Immature natural killer cell (primary cell): ENCODE data around the gene LETMD1. TPM values are rescaled to one million over a fixed set of nuclear protein-coding genes. Genes with fewer than 3 reads are reported as not detected.

Experiments used
- DNase-seq, 3 donors: peaks; one replicate each; pipeline ENCODE4 v3.0.0; 2022; ENCODE audit warnings: mixed read lengths in 1 of 3
- H3K27ac Mint-ChIP-seq, 6 donors: one replicate each; pipeline ENCODE4 v1.8.0; 2020; ENCODE audit warnings: mixed read lengths in 6 of 6, mild to moderate bottlenecking in 5 of 6, inconsistent platforms in 4 of 6, moderate library complexity in 3 of 6
- H3K27me3 Mint-ChIP-seq, 3 donors: one replicate each; pipeline ENCODE4 v1.8.0; 2020 to 2021; ENCODE audit warnings: low read depth in 3 of 3, mild to moderate bottlenecking in 3 of 3, mixed read lengths in 3 of 3, moderate library complexity in 3 of 3, inconsistent platforms in 1 of 3
- H3K36me3 Mint-ChIP-seq, 3 donors: one replicate each; pipeline ENCODE4 v1.8.0; 2020; ENCODE audit warnings: mixed read lengths in 3 of 3, inconsistent platforms in 2 of 3, mild to moderate bottlenecking in 2 of 3
- H3K4me1 Mint-ChIP-seq, 2 donors: one replicate each; pipeline ENCODE4 v1.8.0; 2020; ENCODE audit warnings: inconsistent platforms in 2 of 2, mild to moderate bottlenecking in 2 of 2, mixed read lengths in 2 of 2, moderate library complexity in 1 of 2
- H3K4me3 Mint-ChIP-seq, 5 donors: one replicate each; pipeline ENCODE4 v1.8.0; 2020; ENCODE audit warnings: mild to moderate bottlenecking in 5 of 5, mixed read lengths in 5 of 5, inconsistent platforms in 3 of 5, moderate library complexity in 3 of 5
- H3K9me3 Mint-ChIP-seq, 6 donors: one replicate each; pipeline ENCODE4 v1.8.0; 2020; ENCODE audit warnings: mild to moderate bottlenecking in 6 of 6, mixed read lengths in 6 of 6, inconsistent platforms in 4 of 6, moderate library complexity in 3 of 6
- polyA plus RNA-seq, 3 donors: library from polyadenylated mRNA; unstranded; fragments of 300-500 nt; fragmentation: Illumina TruSeq; gene quantifications; one replicate each; pipeline ENCODE4 v1.2.3, GENCODE V29; 2021

LETMD1 gene
- polyA plus RNA-seq, 3 donors from 2014 or later = 14.9 to 40.4 (median 17.7) TPM

DNA sequence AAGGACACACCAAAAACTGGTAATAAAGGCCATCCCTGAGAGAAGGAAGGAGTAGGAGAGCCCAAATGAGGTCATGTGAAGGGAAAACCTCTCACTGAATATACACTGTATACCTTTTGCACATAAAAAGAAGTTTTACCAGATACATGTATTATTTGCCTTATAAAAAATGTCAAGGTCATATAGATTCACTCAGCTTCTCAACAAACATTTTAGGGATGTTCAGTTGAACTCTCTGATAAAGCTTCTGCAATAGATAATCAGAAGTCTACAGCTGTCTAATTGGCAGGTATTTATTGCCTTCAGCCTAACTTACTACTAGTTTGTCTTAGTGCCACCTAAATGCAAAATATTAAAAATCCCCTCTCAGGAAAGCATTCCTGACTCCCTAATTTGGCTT is 30.7 kb upstream of the LETMD1 start:
- H3K27me3 Mint-ChIP-seq = peaks cover 0 to 1% (median 0%) of the 10 kb centered on the region in 3 donors
- H3K4me1 Mint-ChIP-seq = peaks cover 23 to 36% of the 10 kb centered on the region in 2 donors
- no peak for DNase-seq
- H3K27ac Mint-ChIP-seq = peak overlapping the region in 1 of 6 donors; percentile 41
- H3K4me3 Mint-ChIP-seq = no peak overlapping the region
- no peaks in the 10 kb centered on the region for H3K36me3 Mint-ChIP-seq
- H3K9me3 Mint-ChIP-seq = no peaks in the 10 kb centered on the region

DNA sequence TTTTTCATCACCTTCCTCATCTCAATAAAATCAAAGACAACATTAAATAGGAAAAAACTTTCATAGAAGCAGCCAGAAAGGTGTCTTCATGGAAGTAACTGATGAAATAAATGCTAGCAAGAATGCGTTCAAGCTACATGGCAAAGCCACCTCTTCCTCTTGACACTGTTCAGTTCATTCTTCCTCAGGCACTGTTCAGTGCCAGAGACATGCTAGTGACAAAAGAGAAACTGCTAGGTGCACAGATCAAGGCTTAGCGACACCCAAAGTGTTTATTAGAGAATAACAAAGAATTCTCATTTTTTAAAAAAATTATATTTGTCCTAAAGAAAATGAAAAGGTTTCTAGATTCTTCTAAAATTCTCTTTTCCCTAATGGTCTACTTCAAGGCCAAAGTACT is 29.2 kb upstream of the LETMD1 start:
- H3K4me1 Mint-ChIP-seq = peaks cover 26 to 35% of the 10 kb centered on the region in 2 donors
- no peaks in the 10 kb centered on the region for H3K9me3 Mint-ChIP-seq
- no peaks in the 10 kb centered on the region for H3K36me3 Mint-ChIP-seq
- no peak overlapping the region for H3K4me3 Mint-ChIP-seq
- no peak for DNase-seq
- H3K27me3 Mint-ChIP-seq = peaks cover 0 to 1% (median 0%) of the 10 kb centered on the region in 3 donors
- H3K27ac Mint-ChIP-seq = peak overlapping the region in 1 of 6 donors; percentile 10

GRCh38 chr12:51019927-51020326 is 28.2 kb upstream of the LETMD1 start:
- DNase-seq = no peak
- Mint-ChIP-seq H3K36me3 (no peaks in the 10 kb centered on the region), H3K27ac (peak overlapping the region in 2 of 6 donors; percentile 36 to 89), H3K9me3 (no peaks in the 10 kb centered on the region), H3K4me1 (peaks cover 35 to 45% of the 10 kb centered on the region in 2 donors), H3K27me3 (peaks cover 0 to 1% (median 0%) of the 10 kb centered on the region in 3 donors), H3K4me3 (no peak overlapping the region)

DNA sequence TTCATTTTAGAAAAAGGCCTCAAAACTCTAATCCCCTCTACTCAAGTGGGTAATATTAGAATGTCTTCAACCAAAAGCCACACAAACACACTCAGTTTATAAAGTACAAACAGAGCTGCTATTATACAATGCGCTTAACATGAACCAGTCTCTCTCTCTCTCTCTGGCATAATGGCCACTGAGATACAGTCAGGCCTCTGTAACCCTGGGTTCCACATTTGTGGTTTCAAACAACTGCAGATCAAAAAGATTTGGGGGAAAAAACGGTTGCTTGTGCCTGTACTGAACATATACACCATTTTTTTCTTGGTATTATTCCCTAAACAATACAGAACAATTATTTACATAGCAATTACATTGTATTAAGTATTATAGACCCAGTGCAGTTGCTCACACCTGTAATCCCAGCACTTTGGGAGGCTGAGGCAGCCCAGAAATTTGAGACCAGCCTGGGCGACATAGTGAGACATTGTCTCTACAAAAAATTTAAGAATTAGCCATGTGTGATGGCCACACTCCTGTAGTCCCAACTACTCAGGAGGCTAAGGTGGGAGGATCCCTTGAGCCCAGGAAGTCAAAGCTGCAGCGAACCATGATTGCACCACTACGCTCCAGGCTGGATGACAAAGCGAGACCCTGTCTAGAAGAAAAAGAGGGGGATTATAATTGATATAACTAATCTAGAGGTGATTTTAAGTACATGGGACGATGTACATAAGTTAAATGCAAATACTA is 27.5 kb upstream of the LETMD1 start:
- no peaks in the 10 kb centered on the region for H3K36me3 Mint-ChIP-seq
- no peaks in the 10 kb centered on the region for H3K9me3 Mint-ChIP-seq
- H3K27ac Mint-ChIP-seq = peak overlapping the region; percentile 17 to 89 (median 84)
- H3K4me3 Mint-ChIP-seq = peak overlapping the region in 3 of 5 donors; percentile 38 to 77 (median 43)
- H3K4me1 Mint-ChIP-seq = peaks cover 42 to 52% of the 10 kb centered on the region in 2 donors
- H3K27me3 Mint-ChIP-seq = peaks cover 0 to 1% (median 0%) of the 10 kb centered on the region in 3 donors
- no peak for DNase-seq

- no peaks in the 10 kb centered on the region for H3K36me3 Mint-ChIP-seq
- peak overlapping the region; percentile 61 to 90 (median 76) for H3K4me3 Mint-ChIP-seq
- peaks cover 49 to 60% of the 10 kb centered on the region in 2 donors for H3K4me1 Mint-ChIP-seq
- H3K27ac Mint-ChIP-seq = peak overlapping the region; percentile 88 to 90 (median 90)
- peaks cover 2 to 3% (median 3%) of the 10 kb centered on the region in 3 donors for H3K27me3 Mint-ChIP-seq
- DNase-seq = peak; percentile 13 to 31 (median 25)
- H3K9me3 Mint-ChIP-seq = no peaks in the 10 kb centered on the region
These were observed 26.4 kb upstream of the LETMD1 start for GRCh38 chr12:51021694-51022093.

- DNase-seq = no peak
- Mint-ChIP-seq H3K27me3 (peaks cover 2 to 3% (median 3%) of the 10 kb centered on the region in 3 donors), H3K4me1 (peaks cover 48 to 58% of the 10 kb centered on the region in 2 donors), H3K4me3 (peak overlapping the region; percentile 96 to 99 (median 98)), H3K27ac (peak overlapping the region; percentile 1 to 97 (median 93)), H3K36me3 (no peaks in the 10 kb centered on the region), H3K9me3 (no peaks in the 10 kb centered on the region)
These were observed 24.3 kb upstream of the LETMD1 start for GRCh38 chr12:51023625-51024382.

DNA sequence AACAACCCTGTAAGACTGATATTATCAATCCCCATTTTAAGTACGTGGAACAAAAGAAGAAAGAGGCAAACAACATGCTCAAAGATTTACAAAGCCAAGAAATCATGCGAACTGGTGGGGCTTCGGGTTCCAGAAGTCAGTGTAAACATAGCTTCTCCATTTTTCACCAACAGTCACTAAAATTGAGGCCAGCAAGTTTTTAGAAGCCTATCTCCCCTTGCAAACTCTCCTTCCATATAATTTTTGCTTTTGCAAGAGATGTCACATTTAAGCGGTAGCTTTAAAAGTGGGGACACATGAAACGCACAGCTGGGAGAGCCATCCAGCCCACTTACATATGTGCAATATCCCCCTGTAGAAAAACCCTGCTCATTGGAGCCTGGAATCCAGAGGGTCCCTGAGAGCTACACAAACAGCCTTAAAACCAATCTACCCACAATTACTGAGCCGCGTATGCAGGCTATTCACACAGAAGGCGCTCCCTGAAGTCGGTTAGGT is 22.7 kb upstream of the LETMD1 start:
- Mint-ChIP-seq H3K27ac (peak overlapping the region; percentile 88 to 98 (median 97)), H3K4me3 (peak overlapping the region; percentile 96 to 99 (median 98)), H3K4me1 (peaks cover 47 to 52% of the 10 kb centered on the region in 2 donors), H3K27me3 (peaks cover 2 to 3% (median 3%) of the 10 kb centered on the region in 3 donors), H3K9me3 (no peaks in the 10 kb centered on the region), H3K36me3 (no peaks in the 10 kb centered on the region)
- no peak for DNase-seq

DNA sequence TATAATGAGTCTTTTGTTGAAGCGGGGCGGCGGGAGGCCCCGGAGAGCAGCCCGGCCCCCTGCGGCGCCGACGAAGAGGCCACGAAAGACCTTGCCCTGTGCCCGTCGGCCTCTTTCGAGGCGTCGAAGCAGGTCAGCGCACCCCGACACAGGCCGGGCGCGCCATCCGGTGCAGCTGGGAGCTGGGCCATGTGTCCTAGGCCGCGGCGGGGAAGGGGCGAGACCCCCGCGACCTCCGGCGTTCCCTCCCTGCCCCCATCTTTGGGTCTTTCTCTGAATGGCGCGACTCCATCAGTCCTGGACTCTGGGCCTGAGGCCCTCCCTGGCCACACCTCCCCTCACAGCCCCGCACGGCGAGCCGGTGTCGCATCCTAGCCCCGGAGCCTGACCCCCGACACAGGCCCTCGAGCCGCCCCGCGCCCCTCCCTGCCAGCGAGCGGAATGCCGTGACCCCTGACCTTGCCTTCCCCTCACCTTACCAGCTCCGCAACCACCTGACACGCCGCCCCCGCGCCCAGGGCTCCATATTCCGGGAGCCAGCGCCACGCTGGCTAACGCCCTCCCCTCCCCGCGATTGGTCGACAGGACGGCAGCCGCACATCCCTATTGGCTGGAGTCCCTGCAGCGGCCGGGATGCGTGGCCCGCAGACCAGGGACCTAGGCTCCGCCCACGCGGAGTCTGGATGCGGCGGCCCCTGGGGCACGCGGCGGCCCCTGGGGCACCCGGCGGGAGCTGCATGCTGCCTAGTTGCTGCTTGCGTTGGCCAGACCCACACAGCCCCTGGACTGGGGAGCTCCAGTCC is 22.1 kb upstream of the LETMD1 start, which contains the start of gene SLC11A2:
Gene SLC11A2, minus strand, starts transcription at position 549 of the 803 bp plus-strand sequence. CDS start 15,656 bp downstream, outside the sequence.
- no peaks in the 10 kb centered on the region for H3K36me3 Mint-ChIP-seq
- H3K27me3 Mint-ChIP-seq = peaks cover 2 to 3% (median 3%) of the 10 kb centered on the region in 3 donors
- H3K9me3 Mint-ChIP-seq = no peaks in the 10 kb centered on the region
- peak within 1 kb of the TSS; percentile 96 to 99 (median 98) for H3K4me3 Mint-ChIP-seq
- peaks cover 40 to 45% of the 10 kb centered on the region in 2 donors for H3K4me1 Mint-ChIP-seq
- DNase-seq = peak; percentile 88 to 90 (median 89)
- peak within 1 kb of the TSS; percentile 88 to 98 (median 97) for H3K27ac Mint-ChIP-seq

DNA sequence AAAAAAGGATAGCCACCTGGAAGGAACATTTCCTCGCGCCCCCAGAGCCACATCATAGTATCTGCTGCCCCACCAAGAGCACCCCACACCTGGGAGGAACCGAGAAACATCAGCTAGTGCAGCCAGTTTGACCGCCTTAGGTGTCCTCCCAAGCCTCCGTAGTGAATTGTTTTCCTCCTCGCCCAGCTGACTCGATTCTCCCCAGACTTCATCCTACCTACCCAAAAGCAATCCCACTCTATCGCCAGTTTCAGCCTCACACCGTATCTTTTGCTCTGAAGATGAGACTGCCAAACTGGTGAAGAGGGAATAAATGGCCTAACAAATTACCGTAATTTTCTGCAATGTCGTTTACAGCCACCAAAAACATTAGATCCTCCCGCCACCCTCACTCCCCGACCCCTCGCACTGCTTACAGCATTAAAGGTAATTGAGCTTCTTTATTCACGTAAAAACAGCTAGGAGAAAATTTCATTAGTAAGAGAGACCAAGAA is 20.7 kb upstream of the LETMD1 start:
- peaks cover 2 to 3% (median 2%) of the 10 kb centered on the region in 3 donors for H3K27me3 Mint-ChIP-seq
- peak overlapping the region in 1 of 6 donors; percentile 45 for H3K27ac Mint-ChIP-seq
- peak overlapping the region; percentile 24 to 98 (median 67) for H3K4me3 Mint-ChIP-seq
- no peak for DNase-seq
- H3K36me3 Mint-ChIP-seq = no peaks in the 10 kb centered on the region
- H3K4me1 Mint-ChIP-seq = peaks cover 29 to 32% of the 10 kb centered on the region in 2 donors
- no peaks in the 10 kb centered on the region for H3K9me3 Mint-ChIP-seq

GRCh38 chr12:51028126-51028812 is 19.9 kb upstream of the LETMD1 start:
- DNase-seq = no peak
- no peak overlapping the region for H3K27ac Mint-ChIP-seq

GRCh38 chr12:51028813-51029150 is 19.3 kb upstream of the LETMD1 start:
- Mint-ChIP-seq H3K4me1 (peaks cover 27% of the 10 kb centered on the region in 2 donors), H3K36me3 (no peaks in the 10 kb centered on the region), H3K27ac (no peak overlapping the region), H3K27me3 (peaks cover 2 to 3% (median 2%) of the 10 kb centered on the region in 3 donors), H3K9me3 (no peaks in the 10 kb centered on the region), H3K4me3 (no peak overlapping the region)
- no peak for DNase-seq

More at GRCh38 chr12:51028126-51028812, 19.9 kb upstream of the LETMD1 start:
- peaks cover 2 to 3% (median 2%) of the 10 kb centered on the region in 3 donors for H3K27me3 Mint-ChIP-seq
- H3K36me3 Mint-ChIP-seq = no peaks in the 10 kb centered on the region
- H3K4me3 Mint-ChIP-seq = peak overlapping the region in 4 of 5 donors; percentile 15 to 24 (median 20)
- peaks cover 27 to 29% of the 10 kb centered on the region in 2 donors for H3K4me1 Mint-ChIP-seq
- no peaks in the 10 kb centered on the region for H3K9me3 Mint-ChIP-seq

- no peak for DNase-seq
- Mint-ChIP-seq H3K27ac (no peak overlapping the region), H3K27me3 (no peaks in the 10 kb centered on the region), H3K4me1 (no peaks in the 10 kb centered on the region), H3K36me3 (no peaks in the 10 kb centered on the region), H3K9me3 (no peaks in the 10 kb centered on the region), H3K4me3 (no peak overlapping the region)
These were observed 15.1 kb upstream of the LETMD1 start for GRCh38 chr12:51033048-51033447.
